ENCODE results near the gene COPZ2. TPM values are rescaled to one million over a fixed set of nuclear protein-coding genes. Genes with fewer than 3 reads are reported as not detected.

The COPZ2 gene
- total and polyA plus RNA-seq, 9 of the 15 experiments (the other 6 are each of a cell fraction or from before 2014, with no cell fraction given), result 0.22 to 0.49 TPM; not detected in 7

GRCh38 chr17:48025040-48025903 lies 12.3 kb downstream of the COPZ2 start (continued):
- TF ChIP-seq ZMIZ1 (IDR thresholded peaks at IDR 0.05; ENCODE audit: low read depth in 2 of 2, low read length in 2 of 2) (no peak), ESRRA (IDR thresholded peaks at IDR 0.05; ENCODE audit: borderline replicate concordance, low read depth) (no peak), MCM5 (IDR thresholded peaks at IDR 0.05; ENCODE audit: low read depth) (no peak), NFIC (IDR thresholded peaks at IDR 0.05) (no peak), PCBP1 (IDR thresholded peaks at IDR 0.05; ENCODE audit: low read depth, low read length, poor library complexity, severe bottlenecking) (no peak), RFX7 (CRISPR knock-in tag; IDR thresholded peaks at IDR 0.05) (no peak), ATF1 (CRISPR knock-in tag; IDR thresholded peaks at IDR 0.05) (no peak), ATF1 (tag; IDR thresholded peaks at IDR 0.05) (no peak), RBM25 (IDR thresholded peaks at IDR 0.05; ENCODE audit: low read depth, low read length, severe bottlenecking) (no peak), CC2D1A (IDR thresholded peaks at IDR 0.05) (peak; percentile 58; the same call in 1 of the 2 replicates), ZFP30 (CRISPR knock-in tag; IDR thresholded peaks at IDR 0.05; ENCODE audit: borderline replicate concordance) (no peak), HMG20B (CRISPR knock-in tag; IDR thresholded peaks at IDR 0.05) (no peak), KLF1 (tag; IDR thresholded peaks at IDR 0.05) (no peak), ZNF76 (CRISPR knock-in tag; IDR thresholded peaks at IDR 0.05; ENCODE audit: borderline replicate concordance) (no peak), ZNF316 (IDR thresholded peaks at IDR 0.05) (no peak), ZNF696 (CRISPR knock-in tag; conservative IDR thresholded peaks at IDR 0.05) (no peak), ZNF766 (CRISPR knock-in tag; conservative IDR thresholded peaks at IDR 0.05) (no peak), ZC3H11A (IDR thresholded peaks at IDR 0.05; ENCODE audit: low read depth, low read length) (no peak), TRIM25 (IDR thresholded peaks at IDR 0.05; ENCODE audit: borderline replicate concordance) (no peak), ZNF551 (CRISPR knock-in tag; IDR thresholded peaks at IDR 0.05) (no peak), SAP30 (IDR thresholded peaks at IDR 0.05; ENCODE audit: borderline replicate concordance, insufficient read depth, low read depth, low read length, poor library complexity, severe bottlenecking) (peak; percentile 93), ETV5 (CRISPR knock-in tag; IDR thresholded peaks at IDR 0.05; ENCODE audit: low read depth) (no peak), BRD4 (IDR thresholded peaks at IDR 0.05) (no peak), ESRRB (CRISPR knock-in tag; IDR thresholded peaks at IDR 0.05; ENCODE audit: borderline replicate concordance) (no peak)

Data from K562 (cell line).